ENCODE data around the gene PFN3. TPM values are rescaled to one million over a fixed set of nuclear protein-coding genes. Genes with fewer than 3 reads are reported as not detected.

The PFN3 gene
- total RNA-seq, 2 donors from 2014 or later = not detected

- peaks cover 16 to 32% of the 10 kb centered on the region in 2 donors for H3K4me1 ChIP-seq (ENCODE audit: control insufficient read depth in 1 of 2, low read depth in 2 of 2)
- no peak overlapping the region for H3K4me3 ChIP-seq
- DNase-seq (ENCODE audit: low spot score) (no peak), ATAC-seq (ENCODE audit: insufficient number of reproducible peaks, low FRiP score, low read depth) (no peak)
- TF ChIP-seq CTCF (IDR thresholded peaks at IDR 0.05) = no peak
- no peak overlapping the region for H3K27ac ChIP-seq
- H3K36me3 ChIP-seq = no peaks in the 10 kb centered on the region
- H3K27me3 ChIP-seq (replicated peaks; ENCODE audit: insufficient read depth) = no peaks in the 10 kb centered on the region
- no peaks in the 10 kb centered on the region for H3K9me3 ChIP-seq
These were observed 47.4 kb downstream of the PFN3 start for GRCh38 chr5:177353093-177353492.

GRCh38 chr5:177351392-177352329, 48.8 kb downstream of the PFN3 start, which contains the start of gene LMAN2:
TSS of gene LMAN2 (minus strand) at chr5:177351668. CDS start at chr5:177351647, 21 bp downstream.
- Histone ChIP-seq H3K27me3 (replicated peaks; ENCODE audit: insufficient read depth) (no peaks in the 10 kb centered on the region), H3K9me3 (no peaks in the 10 kb centered on the region), H3K36me3 (peaks cover 5% of the 10 kb centered on the region), H3K27ac (peak within 1 kb of the TSS; percentile 90 to 94), H3K4me3 (peak within 1 kb of the TSS; percentile 82), H3K4me1 (ENCODE audit: control insufficient read depth in 1 of 2, low read depth in 2 of 2) (peaks cover 18 to 44% of the 10 kb centered on the region in 2 donors)
- peak; percentile 79 for DNase-seq (ENCODE audit: low spot score)
- no peak for TF ChIP-seq CTCF (IDR thresholded peaks at IDR 0.05)
- ATAC-seq (ENCODE audit: insufficient number of reproducible peaks, low FRiP score, low read depth) = peak; percentile 97

GRCh38 chr5:177350776-177351391, 49.6 kb downstream of the PFN3 start:
- H3K36me3 ChIP-seq = peaks cover 5% of the 10 kb centered on the region
- H3K4me3 ChIP-seq = peak overlapping the region; percentile 82
- H3K27ac ChIP-seq = peak overlapping the region; percentile 90 to 94
- H3K4me1 ChIP-seq (ENCODE audit: control insufficient read depth in 1 of 2, low read depth in 2 of 2) = peaks cover 18 to 46% of the 10 kb centered on the region in 2 donors
- no peaks in the 10 kb centered on the region for H3K27me3 ChIP-seq (replicated peaks; ENCODE audit: insufficient read depth)
- DNase-seq (ENCODE audit: low spot score) (no peak), ATAC-seq (ENCODE audit: insufficient number of reproducible peaks, low FRiP score, low read depth) (no peak)
- TF ChIP-seq CTCF (IDR thresholded peaks at IDR 0.05) = no peak
- H3K9me3 ChIP-seq = no peaks in the 10 kb centered on the region

Other genes starting within 250 kb of the PFN3 start
- gene RAB24, start 96.9 kb downstream of the PFN3 start, total RNA-seq = 10 to 100 TPM; 23.8 to 35.2 TPM
- gene PRELID1, start 96.9 kb downstream of the PFN3 start, total RNA-seq = 10 to 100 TPM; 42.2 to 54.0 TPM
- 10 to 100 TPM; 11.9 to 17.6 TPM for gene MXD3, start 88.8 kb downstream of the PFN3 start, total RNA-seq
- 100 to 1,000 TPM; 159 to 167 TPM for gene LMAN2, start 49.0 kb downstream of the PFN3 start, total RNA-seq
- 10 to 100 TPM in 1 of 2 donors, 1 to 10 TPM in 1; 4.9 to 12.6 TPM for gene RGS14, start 42.7 kb downstream of the PFN3 start, total RNA-seq
- gene SLC34A1, start 16.2 kb downstream of the PFN3 start, total RNA-seq = not detected
- not detected for gene F12, start 8.9 kb upstream of the PFN3 start, total RNA-seq
- gene GRK6, start 26.0 kb upstream of the PFN3 start, total RNA-seq = 10 to 100 TPM; 27.3 to 33.3 TPM
- gene PRR7, start 46.2 kb upstream of the PFN3 start, total RNA-seq = 10 to 100 TPM in 1 of 2 donors, 1 to 10 TPM in 1; 4.1 to 11.0 TPM
- gene DBN1, start 73.0 kb upstream of the PFN3 start, total RNA-seq = 100 to 1,000 TPM in 1 of 2 donors, 10 to 100 TPM in 1; 91.2 to 132 TPM
- gene PDLIM7, start 96.9 kb upstream of the PFN3 start, total RNA-seq = 100 to 1,000 TPM; 626 to 891 TPM
- 10 to 100 TPM; 20.5 to 35.6 TPM for gene DOK3, start 109.2 kb upstream of the PFN3 start, total RNA-seq
- gene DDX41, start 116.3 kb upstream of the PFN3 start, total RNA-seq = 100 to 1,000 TPM in 1 of 2 donors, 10 to 100 TPM in 1; 53.7 to 138 TPM
- gene FAM193B, start 153.9 kb upstream of the PFN3 start, total RNA-seq = 100 to 1,000 TPM in 1 of 2 donors, 10 to 100 TPM in 1; 76.6 to 103 TPM
- gene TMED9, start 191.5 kb upstream of the PFN3 start, total RNA-seq = 100 to 1,000 TPM; 103 to 119 TPM
- gene B4GALT7, start 199.5 kb upstream of the PFN3 start, total RNA-seq = 10 to 100 TPM; 17.8 to 29.8 TPM